ENCODE data around the gene APLP2. TPM values are rescaled to one million over a fixed set of nuclear protein-coding genes. Genes with fewer than 3 reads are reported as not detected.
A peak's percentile ranks its signal among the peaks of the same experiment; 100 is the strongest.

Gene APLP2
- total RNA-seq, 1 donor from 2014 or later: 815 TPM

- no peak for TF ChIP-seq CTCF (IDR thresholded peaks at IDR 0.05; ENCODE audit: unreplicated experiment)
Measured at GRCh38 chr11:130092661-130093060, 23.0 kb downstream of the APLP2 start.

GRCh38 chr11:130094614-130095013 lies 24.9 kb downstream of the APLP2 start:
- Mint-ChIP-seq H3K4me3 (ENCODE audit: unreplicated experiment) (no peak overlapping the region), H3K4me1 (ENCODE audit: unreplicated experiment) (peaks cover 22% of the 10 kb centered on the region), H3K9me3 (ENCODE audit: unreplicated experiment) (no peaks in the 10 kb centered on the region), H3K36me3 (ENCODE audit: low read depth, unreplicated experiment) (peaks cover 9% of the 10 kb centered on the region), H3K27me3 (ENCODE audit: unreplicated experiment) (peaks cover 2% of the 10 kb centered on the region), H3K27ac (ENCODE audit: unreplicated experiment) (peak overlapping the region; percentile 3)
- no peak for DNase-seq (ENCODE audit: low spot score)
- TF ChIP-seq CTCF (IDR thresholded peaks at IDR 0.05; ENCODE audit: unreplicated experiment): no peak

More at GRCh38 chr11:130092661-130093060, 23.0 kb downstream of the APLP2 start:
- peaks cover 27% of the 10 kb centered on the region for H3K4me1 Mint-ChIP-seq (ENCODE audit: unreplicated experiment)
- no peak overlapping the region for H3K4me3 Mint-ChIP-seq (ENCODE audit: unreplicated experiment)
- peaks cover 15% of the 10 kb centered on the region for H3K36me3 Mint-ChIP-seq (ENCODE audit: low read depth, unreplicated experiment)
- H3K27ac Mint-ChIP-seq (ENCODE audit: unreplicated experiment): no peak overlapping the region
- no peak for DNase-seq (ENCODE audit: low spot score)
- no peaks in the 10 kb centered on the region for H3K9me3 Mint-ChIP-seq (ENCODE audit: unreplicated experiment)
- H3K27me3 Mint-ChIP-seq (ENCODE audit: unreplicated experiment): peaks cover 2% of the 10 kb centered on the region

GRCh38 chr11:130095326-130095725 lies 25.6 kb downstream of the APLP2 start:
- Mint-ChIP-seq H3K27ac (ENCODE audit: unreplicated experiment) (peak overlapping the region; percentile 3), H3K4me1 (ENCODE audit: unreplicated experiment) (peaks cover 23% of the 10 kb centered on the region), H3K36me3 (ENCODE audit: low read depth, unreplicated experiment) (peaks cover 5% of the 10 kb centered on the region)

GRCh38 chr11:130096042-130096441 lies 26.3 kb downstream of the APLP2 start:
- H3K27me3 Mint-ChIP-seq (ENCODE audit: unreplicated experiment): peaks cover 2% of the 10 kb centered on the region
- no peaks in the 10 kb centered on the region for H3K9me3 Mint-ChIP-seq (ENCODE audit: unreplicated experiment)
- H3K36me3 Mint-ChIP-seq (ENCODE audit: low read depth, unreplicated experiment): peaks cover 5% of the 10 kb centered on the region
- no peak overlapping the region for H3K27ac Mint-ChIP-seq (ENCODE audit: unreplicated experiment)
- DNase-seq (ENCODE audit: low spot score): no peak
- no peak for TF ChIP-seq CTCF (IDR thresholded peaks at IDR 0.05; ENCODE audit: unreplicated experiment)
- H3K4me1 Mint-ChIP-seq (ENCODE audit: unreplicated experiment): peaks cover 26% of the 10 kb centered on the region
- H3K4me3 Mint-ChIP-seq (ENCODE audit: unreplicated experiment): no peak overlapping the region

More at GRCh38 chr11:130095326-130095725, 25.6 kb downstream of the APLP2 start:
- Mint-ChIP-seq H3K9me3 (ENCODE audit: unreplicated experiment) (no peaks in the 10 kb centered on the region), H3K27me3 (ENCODE audit: unreplicated experiment) (peaks cover 2% of the 10 kb centered on the region), H3K4me3 (ENCODE audit: unreplicated experiment) (no peak overlapping the region)
- no peak for TF ChIP-seq CTCF (IDR thresholded peaks at IDR 0.05; ENCODE audit: unreplicated experiment)
- DNase-seq (ENCODE audit: low spot score): no peak

- no peak overlapping the region for H3K27ac Mint-ChIP-seq (ENCODE audit: unreplicated experiment)
- H3K4me1 Mint-ChIP-seq (ENCODE audit: unreplicated experiment): peaks cover 32% of the 10 kb centered on the region
- no peak overlapping the region for H3K4me3 Mint-ChIP-seq (ENCODE audit: unreplicated experiment)
- DNase-seq (ENCODE audit: low spot score): no peak
- no peaks in the 10 kb centered on the region for H3K9me3 Mint-ChIP-seq (ENCODE audit: unreplicated experiment)
- TF ChIP-seq CTCF (IDR thresholded peaks at IDR 0.05; ENCODE audit: unreplicated experiment): no peak
- H3K36me3 Mint-ChIP-seq (ENCODE audit: low read depth, unreplicated experiment): peaks cover 5% of the 10 kb centered on the region
- peaks cover 2% of the 10 kb centered on the region for H3K27me3 Mint-ChIP-seq (ENCODE audit: unreplicated experiment)
Measured at GRCh38 chr11:130096823-130097222, 27.1 kb downstream of the APLP2 start.

Measured in endothelial cell (in vitro differentiated cells).